Prostate gland (tissue), 2 donors: Measurements from ENCODE around the gene TJP2.

Experiments
- POLR2AphosphoS5 ChIP-seq: sonication (generic); formaldehyde crosslinking; IDR thresholded peaks from one replicate; pipeline ENCODE4 v1.6.1; 2017; ENCODE audit warnings: antibody characterized with exemption
- TF ChIP-seq, protein P1 (sequence below), 4 experiments: fragments of 200-600 bp in 2 of 4; fragments of 450-650 bp in 2 of 4; sonication (generic) in 2 of 4; IDR thresholded peaks; 1 replicate in 3 of 4; 2 replicates in 1 of 4; pipeline ENCODE4 v1.5.1; 2016 to 2019; ENCODE audit warnings: antibody characterized with exemption in 4 of 4, mild to moderate bottlenecking in 2 of 4, moderate library complexity in 2 of 4

- TF ChIP-seq, protein P1, sequence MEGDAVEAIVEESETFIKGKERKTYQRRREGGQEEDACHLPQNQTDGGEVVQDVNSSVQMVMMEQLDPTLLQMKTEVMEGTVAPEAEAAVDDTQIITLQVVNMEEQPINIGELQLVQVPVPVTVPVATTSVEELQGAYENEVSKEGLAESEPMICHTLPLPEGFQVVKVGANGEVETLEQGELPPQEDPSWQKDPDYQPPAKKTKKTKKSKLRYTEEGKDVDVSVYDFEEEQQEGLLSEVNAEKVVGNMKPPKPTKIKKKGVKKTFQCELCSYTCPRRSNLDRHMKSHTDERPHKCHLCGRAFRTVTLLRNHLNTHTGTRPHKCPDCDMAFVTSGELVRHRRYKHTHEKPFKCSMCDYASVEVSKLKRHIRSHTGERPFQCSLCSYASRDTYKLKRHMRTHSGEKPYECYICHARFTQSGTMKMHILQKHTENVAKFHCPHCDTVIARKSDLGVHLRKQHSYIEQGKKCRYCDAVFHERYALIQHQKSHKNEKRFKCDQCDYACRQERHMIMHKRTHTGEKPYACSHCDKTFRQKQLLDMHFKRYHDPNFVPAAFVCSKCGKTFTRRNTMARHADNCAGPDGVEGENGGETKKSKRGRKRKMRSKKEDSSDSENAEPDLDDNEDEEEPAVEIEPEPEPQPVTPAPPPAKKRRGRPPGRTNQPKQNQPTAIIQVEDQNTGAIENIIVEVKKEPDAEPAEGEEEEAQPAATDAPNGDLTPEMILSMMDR (IDR thresholded peaks at IDR 0.05) = no peak
- TF ChIP-seq POLR2AphosphoS5 = no peak
Measured at GRCh38 chr9:69308206-69308931, 134.3 kb downstream of the TJP2 start.
